HG03378 (cell line): Measurements from ENCODE around the gene SBNO1.
"Not testable (repeated sequence)": the region's sequence is repeated elsewhere in the genome, so short reads cannot be mapped to it uniquely, and the experiment has no call there.

ENCODE experiments used
- ATAC-seq: cut with Tn5 transposase; IDR thresholded peaks from one replicate; pipeline ENCODE4 v1.9.1; 2021; ENCODE audit warnings: mild to moderate bottlenecking, moderate library complexity; ENCODE audit not compliant: unreplicated experiment

SBNO1 gene

DNA sequence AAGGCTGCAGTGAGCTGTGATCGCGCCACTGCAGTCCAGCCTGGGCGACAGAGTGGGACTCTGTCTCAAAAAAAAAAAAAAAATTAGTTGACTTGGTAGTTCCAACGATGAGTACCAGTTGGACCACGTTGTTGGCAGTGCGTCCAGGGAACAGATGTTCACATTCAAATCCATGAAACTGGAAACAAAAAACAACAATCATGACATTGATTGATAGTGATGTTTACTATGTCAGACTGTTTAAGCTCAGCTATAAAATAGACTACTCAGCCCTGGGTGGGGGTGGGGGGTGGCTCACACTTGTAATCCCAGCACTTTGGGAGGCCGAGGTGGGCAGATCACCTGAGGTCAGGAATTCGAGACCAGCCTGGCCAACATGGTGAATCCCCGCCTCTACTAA is 112.3 kb downstream of the SBNO1 start:
- ATAC-seq: not testable (repeated sequence)

DNA sequence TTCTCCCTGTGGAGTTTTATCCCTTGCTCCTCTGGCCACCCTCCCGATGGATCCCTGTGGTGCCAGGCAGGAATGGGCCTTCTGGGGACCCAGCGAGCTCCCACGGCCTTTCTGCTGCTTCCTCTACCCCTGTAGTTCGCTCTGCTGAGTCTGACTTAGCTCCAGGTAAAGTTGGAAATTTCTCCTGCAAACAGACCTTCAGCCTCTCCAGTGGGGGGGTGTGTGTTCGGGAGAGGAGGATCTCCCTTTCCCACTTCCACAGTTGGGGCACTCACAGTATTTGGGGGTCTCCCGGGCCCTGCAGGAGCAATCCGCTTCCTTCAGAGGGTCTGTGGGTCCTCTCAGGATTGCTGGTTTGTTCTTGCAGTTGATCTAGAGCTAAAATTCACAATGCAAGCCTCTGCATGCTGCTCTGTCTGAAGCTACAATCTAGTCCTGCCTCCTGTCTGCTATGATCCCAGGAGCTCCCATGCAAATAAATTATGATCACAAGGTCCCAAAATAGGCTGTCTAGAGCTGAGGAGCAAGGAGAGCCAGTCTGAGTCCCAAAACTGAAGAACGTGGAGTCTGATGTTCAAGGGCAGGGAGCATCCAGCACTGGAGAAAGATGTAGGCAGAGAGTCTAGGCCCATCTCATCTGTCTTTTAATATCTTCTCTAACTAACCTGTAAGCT is 113.1 kb downstream of the SBNO1 start:
- ATAC-seq: no peak

DNA sequence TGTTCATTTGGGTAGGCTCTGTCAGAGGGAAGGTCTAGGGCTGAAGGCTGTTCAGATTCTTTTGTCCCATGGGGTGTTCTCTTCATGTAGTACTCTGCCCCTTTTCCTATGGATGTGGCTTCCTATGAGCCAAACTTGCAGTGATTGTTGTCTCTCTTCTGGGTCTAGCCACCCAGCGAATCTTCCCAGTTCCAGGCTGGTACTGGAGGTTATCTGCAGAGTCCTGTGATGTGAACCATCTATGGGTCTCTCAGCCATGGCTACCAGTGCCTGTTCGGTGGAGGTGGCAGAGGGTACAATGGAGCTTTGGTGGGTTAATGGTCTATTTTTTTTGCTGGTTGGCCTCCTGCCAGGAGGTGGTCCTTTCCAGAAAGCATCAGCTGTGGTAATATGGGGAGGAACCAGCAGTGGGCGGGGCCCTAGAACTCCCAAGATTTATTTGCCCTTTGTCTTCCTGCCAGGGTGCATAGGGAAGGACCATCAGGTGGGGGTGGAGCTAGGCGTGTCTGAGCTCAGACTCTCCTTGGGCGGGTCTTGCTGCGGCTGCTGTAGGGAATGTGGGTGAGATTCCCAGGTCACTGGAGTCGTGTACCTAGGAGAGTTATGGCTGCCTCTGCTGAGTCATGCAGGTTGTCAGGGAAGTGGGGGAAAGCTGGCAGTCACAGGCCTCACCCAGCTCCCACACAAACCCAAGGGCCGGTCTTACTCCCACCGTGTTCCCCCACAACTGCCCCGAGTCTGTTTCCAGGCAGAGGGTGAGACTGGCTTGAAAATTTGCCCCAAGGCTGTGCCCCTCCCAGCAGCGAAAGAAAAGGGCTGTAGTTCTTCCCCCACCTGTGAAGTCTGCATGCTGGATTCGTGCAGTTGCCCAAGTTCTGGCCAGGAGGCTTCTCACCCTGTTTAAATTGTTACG is 113.9 kb downstream of the SBNO1 start:
- no peak for ATAC-seq

DNA sequence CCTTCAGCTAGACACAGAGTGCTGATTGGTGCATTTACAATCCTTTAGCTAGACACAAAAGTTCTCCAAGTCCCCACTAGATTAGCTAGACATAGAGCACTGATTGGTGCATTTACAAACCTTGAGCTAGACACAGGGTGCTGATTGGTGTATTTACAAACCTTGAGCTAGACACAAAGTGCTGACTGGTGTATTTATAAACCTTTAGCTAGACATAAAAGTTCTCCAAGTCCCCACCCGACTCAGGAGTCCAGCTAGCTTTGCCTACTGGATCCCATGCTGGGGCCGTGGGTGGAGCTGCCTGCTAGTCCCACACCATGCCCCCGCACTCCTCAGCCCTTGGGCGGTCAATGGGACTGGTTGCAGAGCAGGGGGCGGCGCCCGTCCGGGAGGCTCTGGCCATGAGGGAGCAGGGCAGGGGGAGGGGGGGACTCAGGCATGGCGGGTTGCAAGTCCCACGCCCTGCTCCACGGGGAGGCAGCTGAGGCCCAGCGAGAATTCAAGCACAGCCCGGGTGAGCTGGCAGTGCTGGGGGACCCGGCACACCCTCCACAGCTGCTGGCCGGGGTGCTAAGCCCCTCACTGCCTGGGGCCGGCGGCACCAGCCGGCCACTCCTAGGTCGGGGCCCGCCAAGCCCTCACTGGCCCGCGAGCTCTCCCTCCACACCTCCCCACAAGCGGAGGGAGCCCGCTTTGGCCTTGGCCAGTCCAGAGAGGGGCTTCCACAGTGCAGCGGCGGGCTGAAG is 115.5 kb downstream of the SBNO1 start:
- not testable (repeated sequence) for ATAC-seq

DNA sequence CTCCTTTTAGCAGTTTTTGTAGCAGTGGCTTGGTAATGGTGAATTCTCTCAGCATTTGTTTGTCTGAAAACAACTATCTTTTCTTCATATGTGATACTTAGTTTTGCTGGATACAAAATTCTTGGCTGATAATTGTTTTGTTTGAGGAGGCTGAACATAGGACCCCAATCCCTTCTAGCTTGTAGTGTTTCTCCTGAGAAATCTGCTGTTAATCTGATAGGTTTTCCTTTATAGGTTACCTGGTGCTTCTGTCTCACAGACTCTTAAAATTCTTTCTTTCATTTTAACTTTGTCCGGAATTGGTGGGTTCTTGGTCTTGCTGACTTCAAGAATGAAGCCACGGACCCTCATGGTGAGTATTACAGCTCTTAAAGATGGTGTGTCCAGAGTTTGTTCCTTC is 116.5 kb downstream of the SBNO1 start:
- not testable (repeated sequence) for ATAC-seq

DNA sequence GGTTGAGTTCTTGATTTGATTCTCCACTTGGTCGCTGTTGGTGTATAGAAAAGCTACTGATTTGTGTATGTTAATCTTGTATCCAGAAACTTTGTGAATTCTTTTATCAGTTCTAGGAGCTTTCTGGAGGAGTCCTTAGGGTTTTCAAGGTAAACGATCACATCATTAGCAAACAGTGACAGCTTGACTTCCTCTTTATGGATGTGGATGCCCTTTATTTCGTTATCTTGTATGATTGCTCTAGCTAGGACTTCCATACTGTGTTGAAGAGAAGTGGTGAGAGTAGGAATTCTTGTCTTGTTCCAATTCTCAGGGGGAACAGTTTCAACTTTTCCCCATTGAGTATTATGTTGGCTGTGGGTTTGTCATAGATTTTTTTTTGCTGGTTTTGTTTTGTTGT is 119.0 kb downstream of the SBNO1 start:
- no peak for ATAC-seq

DNA sequence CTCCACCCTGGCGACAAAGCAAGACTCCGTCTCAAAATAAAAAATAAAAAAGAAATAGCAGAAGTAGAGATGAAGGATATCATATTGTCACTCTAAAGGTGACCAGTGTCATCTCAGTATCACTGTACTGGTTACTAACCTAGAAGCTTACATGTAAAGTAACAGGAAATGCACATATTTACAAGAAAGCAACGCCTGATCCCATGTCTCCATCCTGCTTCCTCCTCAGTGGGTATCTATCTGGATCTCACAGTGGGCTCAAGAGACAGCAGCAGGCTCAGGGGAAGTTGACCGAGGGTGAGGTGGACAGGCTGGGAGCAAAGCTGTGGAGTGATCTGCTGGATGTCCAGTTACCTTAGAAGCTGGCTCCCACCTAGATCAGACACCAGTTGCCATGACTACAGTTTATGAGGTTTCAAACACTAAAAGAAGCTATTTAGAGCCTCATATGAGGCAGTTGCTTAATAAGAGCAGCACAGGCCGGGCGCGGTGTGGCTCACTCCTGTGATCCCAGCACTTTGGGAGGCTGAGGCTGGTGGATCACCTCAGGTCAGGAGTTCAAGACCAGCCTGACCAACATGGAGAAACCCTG is 120.9 kb downstream of the SBNO1 start:
- ATAC-seq: no peak

DNA sequence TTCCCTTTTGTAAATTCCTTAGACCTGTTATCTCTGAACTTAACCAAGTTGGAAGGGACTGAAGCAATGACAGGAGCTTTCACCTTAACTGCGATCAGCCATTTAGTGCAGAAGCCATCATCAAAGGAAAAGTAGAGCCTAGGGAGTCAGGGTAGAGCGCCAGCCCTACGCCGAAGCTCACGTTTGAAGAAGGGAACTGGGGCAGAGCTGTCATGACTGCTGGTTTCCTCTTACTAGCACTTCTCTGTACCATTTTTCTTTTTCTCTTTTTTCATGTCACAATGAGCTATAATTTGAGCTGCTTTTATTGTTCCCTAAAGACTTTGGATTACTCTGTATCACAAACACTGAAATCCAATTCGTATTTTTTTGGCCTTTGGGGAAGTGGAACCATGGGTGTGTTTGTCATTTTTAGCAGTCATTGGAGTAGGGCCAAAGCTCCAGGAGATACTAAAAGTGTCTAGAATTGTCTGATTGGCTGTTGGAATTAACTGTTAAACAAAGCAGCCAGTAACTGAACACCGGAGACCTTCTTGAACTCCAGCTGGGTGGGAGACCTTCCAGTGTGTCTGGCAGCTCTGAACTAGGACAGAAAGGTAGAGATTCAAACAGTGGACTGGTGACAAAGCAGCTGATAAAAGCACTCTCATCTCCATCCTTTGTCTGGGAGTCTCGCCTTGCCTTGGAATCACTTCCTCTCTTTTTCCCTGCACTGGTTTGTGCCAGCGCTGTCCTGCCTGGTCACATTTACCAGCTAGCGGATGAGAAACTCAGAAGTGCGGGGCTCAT is 122.3 kb downstream of the SBNO1 start:
- no peak for ATAC-seq
